Measurements from ENCODE around the gene ZMIZ1. TPM values are rescaled to one million over a fixed set of nuclear protein-coding genes. Genes with fewer than 3 reads are reported as not detected.
"Not testable (repeated sequence)": the region's sequence is repeated elsewhere in the genome, so short reads cannot be mapped to it uniquely, and the experiment has no call there.

Gene ZMIZ1
- polyA plus RNA-seq, 5 donors: 53.2 to 82.1 (median 76.1) TPM

DNA sequence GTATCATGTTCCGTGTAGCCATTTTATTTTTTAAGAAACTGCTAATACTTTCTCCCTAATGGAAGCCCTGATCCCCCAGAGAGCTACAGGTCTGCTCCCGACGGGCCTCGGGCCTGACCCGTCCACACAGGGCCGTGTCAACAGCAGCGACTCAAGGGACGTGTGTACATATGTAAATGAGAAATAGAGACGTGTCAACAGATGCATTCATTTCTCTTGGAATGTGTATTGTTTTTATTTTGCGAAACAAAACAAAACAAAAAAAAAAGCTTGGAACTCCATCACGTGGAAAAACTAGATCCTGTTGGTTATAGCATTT, 246.8 kb downstream of the ZMIZ1 start:
- no peak for DNase-seq

DNA sequence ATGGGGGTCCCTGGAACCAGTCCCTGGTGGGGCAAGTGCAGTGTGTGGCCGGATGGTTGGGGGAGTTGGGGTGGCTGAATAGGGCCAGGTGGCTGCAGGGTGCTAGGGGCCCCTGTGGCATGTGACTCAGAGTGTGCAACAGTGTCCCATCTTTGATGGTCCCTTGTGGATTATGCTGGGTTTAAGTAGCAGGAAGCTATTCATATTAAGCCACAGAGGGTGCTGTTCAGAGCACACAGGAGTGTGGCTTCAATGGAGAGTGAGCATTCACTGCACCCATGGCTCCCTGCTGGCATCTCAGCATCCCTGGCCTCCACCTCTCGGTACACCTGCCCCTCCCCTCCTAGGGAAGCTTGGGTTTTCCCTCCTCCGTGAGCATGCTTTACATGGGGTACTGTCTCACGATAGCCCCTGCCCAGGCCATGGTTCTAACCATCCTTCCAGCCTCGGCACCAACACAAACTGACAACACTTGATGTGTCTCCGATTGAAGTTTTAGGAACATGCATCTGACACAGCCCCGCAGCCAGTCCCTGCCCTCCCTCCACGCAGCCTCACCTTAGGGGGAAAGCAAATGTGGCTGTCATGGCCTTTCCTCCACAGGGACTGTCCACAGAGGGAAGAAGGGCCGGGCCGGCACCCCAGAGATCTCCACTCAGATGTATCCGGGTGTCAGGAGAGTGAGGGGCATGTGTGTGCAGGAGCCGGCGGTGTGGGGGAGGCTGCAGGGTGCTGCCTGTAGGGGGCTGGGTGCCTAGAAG, 248.1 kb downstream of the ZMIZ1 start:
- DNase-seq: no peak

DNA sequence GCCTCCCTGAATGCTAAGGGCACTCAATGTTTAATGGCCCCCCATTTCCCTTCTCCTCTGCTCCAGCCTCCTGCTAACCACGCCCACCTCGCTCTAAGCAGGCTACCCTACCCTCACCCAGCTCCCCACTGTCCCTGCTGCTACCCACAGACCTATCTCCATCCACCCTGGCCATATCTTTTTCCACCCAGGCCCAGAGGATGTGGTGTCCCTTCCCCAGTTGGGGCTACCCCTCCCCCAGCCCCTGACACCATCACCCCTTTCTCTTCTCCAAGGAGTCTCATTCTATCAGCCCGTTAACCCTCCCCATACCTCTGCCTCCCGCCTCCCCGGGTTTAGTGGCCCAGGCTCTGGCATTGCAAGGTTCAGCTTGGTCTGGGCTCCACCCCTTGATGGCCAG, 249.6 kb downstream of the ZMIZ1 start:
- DNase-seq: no peak

DNA sequence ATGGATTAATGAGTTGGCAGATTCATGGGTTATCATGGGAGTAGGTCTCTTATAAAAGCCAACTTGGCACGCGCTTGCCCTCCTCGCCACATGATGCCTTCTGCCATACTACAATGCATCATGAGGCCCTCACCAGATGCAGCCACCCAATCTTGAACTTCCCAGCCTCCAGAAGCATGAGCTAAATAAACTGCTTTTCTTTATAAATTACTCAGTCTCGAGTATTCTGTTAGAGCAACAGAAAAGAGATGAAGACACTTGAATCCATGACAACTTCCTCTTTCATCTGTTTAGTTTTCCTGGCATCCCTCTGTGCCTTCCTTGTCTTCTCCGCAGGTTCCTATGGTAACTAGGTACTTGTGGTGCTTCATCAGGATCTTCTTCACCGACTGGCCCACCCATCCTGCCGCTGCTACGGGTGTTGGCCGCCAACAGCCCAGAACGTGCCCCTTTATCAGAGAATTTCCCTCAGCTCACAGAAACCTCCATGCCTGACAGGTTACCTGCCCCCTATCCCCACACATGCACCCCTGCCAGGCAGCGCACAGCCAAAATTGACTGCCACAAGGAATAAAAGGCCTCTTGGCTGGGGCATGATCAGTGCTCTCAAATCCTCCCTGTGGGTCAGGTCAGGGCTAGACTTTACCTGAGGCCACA, 250.5 kb downstream of the ZMIZ1 start:
- DNase-seq: no peak

DNA sequence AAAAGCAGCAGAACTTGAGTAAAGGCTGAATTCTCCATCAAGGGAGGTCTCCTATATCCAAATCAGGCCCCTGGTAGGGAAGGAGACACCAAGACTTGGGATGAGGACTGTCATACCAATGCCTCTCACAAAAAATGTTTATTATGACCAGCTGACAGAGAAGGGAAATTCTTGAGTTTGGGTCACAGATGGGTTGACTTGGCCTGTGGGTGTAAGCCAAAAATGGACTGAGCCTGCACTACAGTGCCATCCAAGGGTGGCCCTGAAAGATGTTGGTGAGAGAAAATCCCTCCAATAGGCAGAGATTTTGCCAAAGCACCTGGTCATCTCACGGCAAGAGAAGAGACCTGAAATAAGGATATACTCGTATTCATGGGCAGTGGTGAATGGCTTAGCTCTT, 251.6 kb downstream of the ZMIZ1 start:
- no peak for DNase-seq

DNA sequence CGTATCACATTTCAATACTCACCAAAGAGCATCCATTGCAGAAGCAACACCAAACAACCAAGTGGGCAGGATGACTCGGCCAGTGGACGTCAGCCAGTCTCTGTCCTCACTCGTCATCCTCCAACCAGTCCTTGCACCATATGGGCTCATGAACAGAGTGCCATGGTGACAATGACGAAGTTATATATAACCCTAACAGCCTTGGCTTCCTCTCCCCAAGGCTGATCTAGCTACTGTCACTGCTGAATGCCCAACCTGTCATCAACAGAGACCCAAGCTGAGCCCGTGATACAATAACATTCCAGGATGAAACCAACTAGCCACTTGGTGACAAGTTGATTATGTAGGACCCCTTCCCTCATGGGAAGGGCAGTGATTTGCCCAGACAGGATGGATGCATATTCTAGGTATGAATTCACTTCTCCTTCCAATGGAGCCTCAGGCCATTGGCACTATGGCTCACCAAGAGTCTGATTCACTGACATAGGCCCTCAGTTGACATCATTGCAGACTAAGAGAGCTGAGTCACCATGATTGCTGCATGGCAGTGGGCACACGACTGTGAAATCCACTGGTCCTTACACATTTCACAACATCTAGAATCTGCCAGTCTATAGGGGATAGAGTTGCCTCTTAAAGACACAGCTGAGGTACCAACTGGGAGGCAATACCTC, 252.2 kb downstream of the ZMIZ1 start:
- DNase-seq: no peak

DNA sequence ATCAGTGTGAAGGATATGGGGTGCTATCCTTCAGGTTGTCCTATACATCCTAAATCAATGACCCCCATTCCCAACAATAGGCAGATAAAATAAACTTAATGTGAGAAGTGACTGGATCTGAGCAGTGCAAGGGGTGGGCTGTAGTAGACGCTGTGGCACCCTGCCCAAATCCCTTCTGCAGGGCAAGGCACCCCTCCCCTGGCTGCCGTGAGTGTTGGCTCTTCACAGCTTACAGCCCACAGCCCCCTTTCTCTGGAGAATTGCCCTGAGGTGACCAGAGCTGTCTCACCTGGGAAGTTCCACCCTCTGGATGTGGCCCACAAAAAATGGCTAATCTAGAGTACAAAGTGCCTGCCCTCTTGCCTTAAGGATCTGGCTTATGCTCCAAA, 252.7 kb downstream of the ZMIZ1 start:
- no peak for DNase-seq

DNA sequence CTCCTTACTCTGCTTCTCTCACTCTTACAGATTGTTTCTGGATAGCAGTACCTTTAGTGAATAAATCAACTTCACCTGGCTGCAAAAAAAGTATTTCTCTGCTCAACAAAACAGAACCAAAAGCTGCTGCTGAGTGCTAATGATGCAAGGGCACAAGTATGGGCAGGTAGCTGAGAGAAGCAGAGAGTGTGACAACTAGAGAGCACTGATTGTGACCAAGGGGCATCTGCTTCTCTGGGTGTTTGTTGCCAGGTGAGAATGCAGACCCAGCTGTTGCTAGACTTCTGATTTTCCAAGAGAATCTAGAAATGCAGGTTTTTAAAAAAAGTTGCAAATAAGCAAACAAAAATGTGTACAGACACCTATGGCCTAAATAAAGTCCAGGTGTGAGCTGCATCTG, 253.2 kb downstream of the ZMIZ1 start:
- no peak for DNase-seq

DNA sequence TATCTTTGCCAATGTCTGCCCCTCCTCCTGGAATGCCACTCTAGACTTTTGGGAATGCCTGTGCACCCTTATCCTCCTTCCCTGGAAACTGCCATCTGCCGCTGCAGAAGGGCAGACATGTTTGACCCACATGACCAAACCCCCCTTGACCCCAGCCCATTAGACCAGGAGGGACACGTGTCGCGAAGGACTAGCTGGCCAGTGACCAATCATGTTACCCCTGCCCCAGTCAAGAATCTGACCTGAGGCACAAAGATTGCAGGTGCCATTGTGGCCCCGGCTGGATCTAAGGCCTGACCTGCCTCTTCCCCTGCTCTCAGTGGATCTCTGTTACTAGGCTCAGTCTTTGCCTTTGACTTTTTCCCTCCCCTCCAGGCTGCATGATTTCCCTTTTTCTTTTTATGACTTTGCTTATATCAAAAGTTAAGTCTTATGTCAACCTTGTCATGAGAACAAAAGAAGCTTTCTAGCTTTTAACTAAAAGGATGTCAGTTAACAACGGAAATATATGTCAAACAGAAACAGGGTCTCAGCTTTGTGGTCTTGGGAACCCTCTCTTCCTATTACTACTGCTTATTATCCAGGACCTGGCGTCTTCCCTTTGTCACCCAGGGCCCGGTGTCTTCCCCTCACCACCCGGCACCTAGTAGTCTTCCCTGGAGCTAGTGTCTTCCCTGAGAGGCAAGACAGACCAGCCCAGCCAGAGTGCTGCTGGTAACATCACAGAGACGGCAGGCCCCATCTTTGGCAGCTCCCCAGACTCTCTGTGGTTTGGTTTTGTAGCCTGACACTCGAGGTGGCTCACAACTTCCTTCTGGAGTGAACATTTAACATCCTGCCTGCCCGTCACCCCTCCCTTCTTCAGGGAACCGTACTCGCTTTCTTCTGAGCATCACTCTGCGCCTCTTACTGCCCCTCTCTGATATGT, 254.1 kb downstream of the ZMIZ1 start:
- peak in 1 of 2 donors; percentile 11 for DNase-seq

DNA sequence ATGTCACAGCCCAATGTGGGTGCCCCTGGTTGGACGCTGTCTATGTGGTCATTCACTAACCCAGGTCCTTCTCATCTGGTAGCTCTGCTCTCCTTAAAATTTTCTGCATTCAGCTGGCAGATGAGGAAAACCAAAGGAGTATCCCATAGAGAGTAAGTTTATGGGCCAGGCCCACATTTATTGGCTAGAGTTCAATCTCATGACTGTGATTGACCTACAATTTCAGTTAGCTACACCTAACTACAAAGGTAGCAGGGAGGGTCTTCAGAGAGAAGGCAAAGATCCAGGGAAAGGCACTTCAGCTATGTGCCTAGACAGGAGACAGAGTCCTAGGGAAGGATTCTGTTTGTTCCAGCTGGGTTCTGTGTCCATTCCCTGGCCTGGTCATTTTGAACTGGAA, 254.8 kb downstream of the ZMIZ1 start:
- DNase-seq: no peak

DNA sequence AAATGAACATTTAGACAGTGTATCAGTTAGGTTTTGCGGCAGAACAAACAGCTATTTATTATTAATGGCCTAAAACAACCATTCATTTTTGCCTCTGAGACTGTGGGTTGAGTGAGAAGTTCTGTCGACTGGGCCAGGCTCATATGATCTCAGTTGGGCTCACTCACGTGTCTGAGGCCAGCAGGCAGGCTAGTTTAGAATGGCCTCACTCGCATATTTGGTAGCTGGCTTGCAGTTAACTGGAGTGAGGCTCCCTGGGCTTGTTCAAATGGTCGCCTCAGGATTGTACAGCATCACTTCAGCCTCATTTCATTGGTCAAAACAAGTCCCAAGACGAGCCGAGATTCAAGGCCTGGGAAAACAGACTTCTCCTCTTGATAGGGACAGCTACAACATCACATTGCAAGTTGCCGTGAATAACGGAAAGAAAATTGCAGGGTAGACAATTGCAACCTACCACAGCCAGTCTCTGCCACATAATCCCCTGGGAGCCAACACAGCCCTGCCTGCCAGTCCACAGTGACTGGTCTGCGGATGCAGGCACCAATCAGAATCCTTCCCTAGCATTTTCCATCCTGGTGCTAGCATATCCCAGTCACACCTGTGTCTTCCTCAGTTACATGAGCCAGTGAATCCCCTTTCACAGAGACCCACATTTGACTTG, 255.4 kb downstream of the ZMIZ1 start:
- no peak for DNase-seq

DNA sequence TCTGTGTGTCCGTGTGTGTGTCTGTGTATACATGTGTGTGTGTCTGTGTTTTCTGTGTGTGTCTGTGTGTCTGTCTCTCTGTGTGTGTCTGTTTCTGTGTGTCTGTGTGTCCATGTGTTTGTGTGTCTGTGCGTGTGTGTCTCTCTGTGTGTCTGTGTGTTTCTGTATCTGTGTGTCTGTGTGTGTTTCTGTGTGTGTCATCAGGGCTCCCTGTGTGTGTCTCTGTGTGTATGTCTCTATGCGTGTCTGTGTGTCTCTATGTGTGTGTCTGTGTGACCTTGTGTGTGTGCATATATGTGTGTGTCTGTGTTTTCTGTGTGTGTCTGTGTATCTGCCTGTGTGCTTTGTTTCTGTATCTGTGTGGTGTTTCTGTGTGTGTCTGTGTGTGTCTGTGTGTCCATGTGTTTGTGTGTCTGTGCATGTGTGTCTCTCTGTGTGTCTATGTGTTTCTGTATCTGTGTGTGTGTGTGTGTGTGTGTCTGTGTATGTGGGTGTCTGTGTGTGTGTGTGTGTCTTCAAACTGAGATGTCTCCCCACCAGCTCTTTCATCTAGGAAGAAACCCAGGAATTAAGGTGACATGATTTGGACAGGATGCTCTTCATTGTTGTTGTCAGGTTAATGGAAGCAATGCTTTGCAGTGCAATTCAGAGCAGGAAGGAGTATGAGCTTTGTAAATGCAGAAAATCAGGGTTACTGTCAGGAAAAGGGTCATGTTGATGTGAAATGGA, 257.8 kb downstream of the ZMIZ1 start:
- DNase-seq: no peak

DNA sequence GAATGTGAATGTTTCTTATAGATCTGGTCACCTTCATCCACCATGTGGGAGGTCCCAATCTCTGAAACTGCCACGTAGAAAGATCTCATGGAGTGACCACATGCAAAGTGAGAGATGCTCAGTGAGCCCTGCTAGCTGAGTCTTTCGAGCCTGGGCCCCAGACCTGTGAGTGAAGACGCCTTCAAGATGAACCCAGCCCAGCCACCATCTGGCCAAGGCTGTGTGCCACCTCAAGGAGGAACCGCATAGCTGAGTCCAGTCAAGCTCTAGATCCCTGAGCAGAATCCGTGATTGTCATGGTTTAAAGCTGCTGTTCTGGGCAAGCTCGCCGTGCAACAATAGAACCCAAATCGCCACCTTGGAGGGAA, 258.3 kb downstream of the ZMIZ1 start:
- DNase-seq: no peak

DNA sequence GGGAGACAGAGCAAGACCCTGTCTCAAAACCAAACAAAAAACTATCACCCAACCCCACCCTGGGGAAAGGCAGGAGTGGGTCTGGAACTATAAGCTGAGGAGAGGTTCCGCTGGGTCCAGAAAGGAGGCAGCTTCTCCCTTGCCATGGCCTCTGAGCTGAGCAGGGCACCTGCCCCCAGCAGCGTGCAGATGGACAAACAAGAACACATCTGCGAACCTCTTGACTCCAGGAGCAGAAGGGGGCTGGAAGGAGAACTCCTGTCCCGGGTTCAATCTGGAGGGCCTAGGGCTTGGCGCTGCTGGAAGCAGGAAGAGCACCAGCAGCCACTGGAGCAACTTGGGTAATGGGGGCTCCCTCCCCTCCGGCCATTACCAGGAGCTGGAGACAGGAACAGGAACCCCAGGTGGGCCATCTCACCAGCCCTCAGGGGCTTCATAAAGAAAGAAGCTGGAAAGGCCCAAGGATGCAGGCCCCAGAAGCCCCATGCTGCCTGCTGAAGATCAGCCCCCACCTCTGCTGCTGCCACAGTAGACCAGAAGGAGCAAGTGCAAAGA, 259.5 kb downstream of the ZMIZ1 start:
- DNase-seq: no peak

DNA sequence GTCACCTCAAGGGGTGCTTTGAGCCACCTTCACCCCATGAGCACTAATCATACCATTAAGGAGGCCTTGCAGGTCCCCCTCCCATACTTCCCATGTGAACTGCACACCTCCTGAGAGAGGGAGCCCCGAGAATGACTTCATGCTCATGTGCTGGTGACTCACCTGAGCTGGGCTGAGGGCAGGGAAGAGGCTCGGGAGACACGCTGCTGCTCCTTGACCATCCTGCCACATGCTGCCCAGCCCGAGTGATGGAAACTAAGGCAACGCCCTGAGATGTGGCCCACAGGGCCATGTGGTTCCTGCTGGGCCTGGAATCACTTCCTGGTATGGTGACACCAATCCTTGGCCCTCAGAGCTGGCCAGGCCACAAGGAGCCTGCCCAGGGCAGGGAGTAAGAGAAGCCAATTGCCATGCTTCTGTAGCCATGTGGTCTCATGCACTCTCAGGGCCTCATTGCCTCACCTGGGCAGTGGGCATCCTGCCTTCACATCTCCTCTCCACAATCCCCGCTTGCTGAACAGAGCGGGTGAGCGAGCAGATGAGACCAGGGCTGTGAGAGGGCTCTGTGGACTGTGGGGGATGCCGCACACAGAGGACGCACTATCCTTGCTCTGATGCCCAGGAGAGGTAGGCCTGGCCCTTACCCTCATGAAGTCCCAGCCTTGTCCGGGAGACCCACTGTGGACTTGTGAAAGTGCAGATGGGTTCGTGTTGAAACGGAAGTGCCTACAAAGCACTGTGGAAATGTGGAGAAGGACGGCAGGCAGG, 260.2 kb downstream of the ZMIZ1 start:
- DNase-seq: no peak

DNA sequence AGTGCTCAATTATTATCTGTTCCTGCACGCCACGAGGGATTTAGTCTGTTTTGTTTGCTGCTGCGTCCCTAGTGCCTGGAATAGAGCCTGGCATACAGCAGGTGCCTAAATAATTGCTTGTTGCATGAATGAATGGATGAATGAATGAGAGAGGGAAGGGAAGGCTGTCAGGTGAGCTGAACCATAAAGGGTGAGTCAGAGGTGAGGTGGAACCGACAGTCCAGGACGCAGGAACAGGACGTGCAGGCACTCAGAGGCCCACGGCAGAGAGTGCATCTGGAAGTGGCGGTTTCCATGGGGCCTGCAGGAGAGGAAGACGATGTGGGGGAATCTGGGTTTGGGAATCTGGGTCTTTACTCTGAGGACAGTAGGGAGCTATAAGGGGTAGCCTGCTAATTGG, 260.8 kb downstream of the ZMIZ1 start:
- DNase-seq: no peak

DNA sequence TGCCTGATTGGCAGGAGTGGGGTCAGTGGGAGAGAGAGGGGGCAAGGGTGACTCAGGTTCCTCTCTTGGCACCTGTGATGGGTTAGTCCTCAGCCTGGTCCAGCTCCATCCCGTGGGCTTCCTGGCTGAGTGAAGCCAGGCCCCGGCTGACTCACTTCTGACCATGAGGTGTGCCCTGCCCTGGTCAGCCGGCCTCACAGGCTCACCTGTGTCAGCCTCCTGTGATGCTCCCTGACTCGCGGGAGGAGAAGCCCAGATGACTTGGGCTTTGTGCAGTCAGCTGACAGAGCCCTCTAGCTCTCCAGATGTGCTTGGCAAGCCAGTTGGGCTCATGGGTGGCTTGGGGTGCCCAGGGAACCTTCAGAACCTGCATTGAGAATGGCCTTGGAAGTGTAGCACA, 262.5 kb downstream of the ZMIZ1 start:
- no peak for DNase-seq

DNA sequence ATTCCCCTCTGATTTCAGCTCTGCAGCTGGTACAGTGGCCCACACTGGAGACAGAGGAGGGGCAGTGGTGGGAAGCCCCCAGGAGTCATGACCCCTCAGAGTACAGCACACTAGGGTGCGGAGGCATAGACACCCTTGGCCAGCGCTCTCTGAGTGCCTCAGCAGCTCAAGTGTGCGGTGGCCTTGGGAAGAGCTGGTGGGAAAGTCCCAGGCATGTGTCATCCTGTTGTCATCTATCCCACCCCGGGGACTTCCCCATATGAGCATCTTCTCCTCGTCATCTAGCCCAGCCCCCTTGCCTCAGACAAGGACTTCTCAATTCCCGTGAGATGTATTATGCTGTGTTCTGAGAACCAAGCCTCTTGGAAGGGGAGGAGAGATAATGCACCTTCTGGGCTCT, 262.9 kb downstream of the ZMIZ1 start:
- DNase-seq: no peak

DNA sequence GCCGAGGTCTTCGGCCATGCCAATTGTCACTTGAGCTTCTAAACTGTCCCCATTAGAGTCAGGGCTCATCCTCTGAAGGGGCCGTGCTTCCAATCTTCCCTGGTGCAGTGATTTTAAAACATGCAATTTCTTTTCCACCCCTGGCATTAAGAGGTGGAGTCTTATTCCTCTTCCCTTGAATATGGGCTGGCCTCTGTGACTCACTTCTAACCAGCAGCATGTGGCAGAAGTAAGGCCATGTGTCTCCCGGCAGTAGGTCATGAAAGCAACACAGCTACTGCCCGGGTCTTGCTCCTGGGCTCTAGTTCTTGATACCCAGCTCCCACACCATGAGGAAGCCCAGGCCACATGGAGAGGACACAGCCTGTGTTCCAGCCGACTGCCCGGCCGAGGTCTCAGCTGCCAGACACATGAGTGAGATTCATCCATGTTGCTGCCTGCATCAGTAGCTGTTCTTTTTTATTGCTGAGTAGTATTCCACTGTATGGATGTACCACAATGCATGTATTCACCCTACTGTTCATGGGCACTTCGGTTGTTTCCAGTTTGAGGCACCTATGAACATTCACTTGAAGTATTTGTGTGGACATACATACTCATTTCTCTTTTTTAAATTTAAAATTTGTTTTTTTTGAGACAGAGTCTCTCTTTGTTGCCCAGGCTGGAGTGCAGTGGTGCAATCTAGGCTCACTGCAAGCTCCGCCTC, 264.0 kb downstream of the ZMIZ1 start:
- not testable (repeated sequence) for DNase-seq

All from right lung (tissue), 5 donors.